ENCODE data around the gene HAUS3. TPM values are rescaled to one million over a fixed set of nuclear protein-coding genes. Genes with fewer than 3 reads are reported as not detected.

HAUS3 gene
- polyA plus RNA-seq, 1 donor, result 25.9 TPM

- no peak for DNase-seq
These were observed 22.0 kb upstream of the HAUS3 start for GRCh38 chr4:2263926-2264321.

GRCh38 chr4:2262944-2263250 is 21.0 kb upstream of the HAUS3 start:
- DNase-seq, result no peak

GRCh38 chr4:2262145-2262943 is 20.4 kb upstream of the HAUS3 start:
- DNase-seq, result peak; percentile 99

GRCh38 chr4:2261853-2262144 is 19.9 kb upstream of the HAUS3 start, which contains the start of gene MXD4:
Gene MXD4, minus strand, starts transcription at chr4:2262109. Its CDS starts 129 bp downstream, at chr4:2261980.
- DNase-seq, result no peak

- peak; percentile 15 for DNase-seq
These were observed 19.4 kb upstream of the HAUS3 start for GRCh38 chr4:2261110-2261852.

- DNase-seq, result no peak
These were observed 18.6 kb upstream of the HAUS3 start for GRCh38 chr4:2260344-2261109.

- DNase-seq, result no peak
These were observed 17.8 kb upstream of the HAUS3 start for GRCh38 chr4:2259541-2260343.

GRCh38 chr4:2259036-2259540 is 17.2 kb upstream of the HAUS3 start:
- DNase-seq, result no peak

- no peak for DNase-seq
These were observed 16.4 kb upstream of the HAUS3 start for GRCh38 chr4:2258091-2259035.

GRCh38 chr4:2257361-2258081 is 15.6 kb upstream of the HAUS3 start:
- no peak for DNase-seq

GRCh38 chr4:2256781-2257191 is 14.9 kb upstream of the HAUS3 start:
- DNase-seq, result no peak

- DNase-seq, result no peak
These were observed 14.3 kb upstream of the HAUS3 start for GRCh38 chr4:2256156-2256731.

GRCh38 chr4:2255501-2256155 is 13.7 kb upstream of the HAUS3 start:
- peak; percentile 21 for DNase-seq

GRCh38 chr4:2254665-2255500 is 13.0 kb upstream of the HAUS3 start:
- DNase-seq, result no peak

- DNase-seq, result no peak
These were observed 11.5 kb upstream of the HAUS3 start for GRCh38 chr4:2253160-2254084.

GRCh38 chr4:2252530-2253091 is 10.7 kb upstream of the HAUS3 start:
- no peak for DNase-seq
